Upper lobe of left lung (tissue), 4 donors: ENCODE measurements around the gene CDHR2.

Experiments used
- POLR2AphosphoS5 ChIP-seq, 2 donors: sonication (generic); formaldehyde crosslinking; IDR thresholded peaks; one replicate each; pipeline ENCODE4 v1.5.1; 2017; ENCODE audit warnings: antibody characterized with exemption in 2 of 2
- TF ChIP-seq, protein P1 (sequence below), 6 experiments: fragments of 450-650 bp in 4 of 6; fragments of 200-600 bp in 2 of 6; sonication (generic) in 2 of 6; IDR thresholded peaks; one replicate each; pipeline ENCODE4 v1.5.1; 2016 to 2019; ENCODE audit warnings: antibody characterized with exemption in 6 of 6

- TF ChIP-seq, protein P1, sequence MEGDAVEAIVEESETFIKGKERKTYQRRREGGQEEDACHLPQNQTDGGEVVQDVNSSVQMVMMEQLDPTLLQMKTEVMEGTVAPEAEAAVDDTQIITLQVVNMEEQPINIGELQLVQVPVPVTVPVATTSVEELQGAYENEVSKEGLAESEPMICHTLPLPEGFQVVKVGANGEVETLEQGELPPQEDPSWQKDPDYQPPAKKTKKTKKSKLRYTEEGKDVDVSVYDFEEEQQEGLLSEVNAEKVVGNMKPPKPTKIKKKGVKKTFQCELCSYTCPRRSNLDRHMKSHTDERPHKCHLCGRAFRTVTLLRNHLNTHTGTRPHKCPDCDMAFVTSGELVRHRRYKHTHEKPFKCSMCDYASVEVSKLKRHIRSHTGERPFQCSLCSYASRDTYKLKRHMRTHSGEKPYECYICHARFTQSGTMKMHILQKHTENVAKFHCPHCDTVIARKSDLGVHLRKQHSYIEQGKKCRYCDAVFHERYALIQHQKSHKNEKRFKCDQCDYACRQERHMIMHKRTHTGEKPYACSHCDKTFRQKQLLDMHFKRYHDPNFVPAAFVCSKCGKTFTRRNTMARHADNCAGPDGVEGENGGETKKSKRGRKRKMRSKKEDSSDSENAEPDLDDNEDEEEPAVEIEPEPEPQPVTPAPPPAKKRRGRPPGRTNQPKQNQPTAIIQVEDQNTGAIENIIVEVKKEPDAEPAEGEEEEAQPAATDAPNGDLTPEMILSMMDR (IDR thresholded peaks at IDR 0.05), result no peak
- TF ChIP-seq POLR2AphosphoS5 (IDR thresholded peaks at IDR 0.05), result no peak
Observed at GRCh38 chr5:176535664-176536131, 13.4 kb upstream of the CDHR2 start.
